Natural killer cell treated with Interleukin-12 subunit alpha and Interleukin-12 subunit beta and Interleukin-15 and Interleukin-18, amount 100 ng/mL, for 72 hours (primary cell): ENCODE data around the gene TMEM178B. TPM values are rescaled to one million over a fixed set of nuclear protein-coding genes. Genes with fewer than 3 reads are reported as not detected.
A peak's percentile ranks its signal among the peaks of the same experiment; 100 is the strongest.

Experiments used
- ATAC-seq, 2 donors: fragments of 150-1000 bp; cut with Tn5 transposase in 1 of 2; sonication (Bioruptor Pico), chemical (Tn5 transposase) in 1 of 2; 2 replicates each; pipeline ENCODE4 v1.10.0; 2021
- DNase-seq: peaks from one replicate; pipeline ENCODE4 v3.0.0; 2022; ENCODE audit warnings: low spot score
- H3K27ac Mint-ChIP-seq, 2 donors: 1 replicate in 1 of 2; 2 replicates in 1 of 2; pipeline ENCODE4 v1.8.0; 2022; ENCODE audit warnings: mixed read lengths in 2 of 2, mild to moderate bottlenecking in 1 of 2, moderate library complexity in 1 of 2
- H3K27me3 Mint-ChIP-seq, 2 donors: 1 replicate in 1 of 2; 2 replicates in 1 of 2; pipeline ENCODE4 v1.8.0; 2022; ENCODE audit warnings: mixed read lengths in 2 of 2
- H3K36me3 Mint-ChIP-seq: one replicate; pipeline ENCODE4 v1.8.0; 2022; ENCODE audit warnings: mixed read lengths
- H3K4me1 Mint-ChIP-seq, 2 donors: 1 replicate in 1 of 2; 2 replicates in 1 of 2; pipeline ENCODE4 v1.8.0; 2022; ENCODE audit warnings: low read depth in 2 of 2, mixed read lengths in 2 of 2, mild to moderate bottlenecking in 1 of 2
- H3K4me3 Mint-ChIP-seq: one replicate; pipeline ENCODE4 v1.8.0; 2022; ENCODE audit warnings: mixed read lengths
- H3K9me3 Mint-ChIP-seq: 2 replicates; pipeline ENCODE4 v1.8.0; 2022; ENCODE audit warnings: mixed read lengths
- total RNA-seq, 2 donors: library from RNA; stranded (reverse); gene quantifications; one replicate each; pipeline ENCODE4 v1.2.3, GENCODE V29; 2022

Gene TMEM178B
- total RNA-seq, 2 donors from 2014 or later, result 8.2 to 9.0 TPM

DNA sequence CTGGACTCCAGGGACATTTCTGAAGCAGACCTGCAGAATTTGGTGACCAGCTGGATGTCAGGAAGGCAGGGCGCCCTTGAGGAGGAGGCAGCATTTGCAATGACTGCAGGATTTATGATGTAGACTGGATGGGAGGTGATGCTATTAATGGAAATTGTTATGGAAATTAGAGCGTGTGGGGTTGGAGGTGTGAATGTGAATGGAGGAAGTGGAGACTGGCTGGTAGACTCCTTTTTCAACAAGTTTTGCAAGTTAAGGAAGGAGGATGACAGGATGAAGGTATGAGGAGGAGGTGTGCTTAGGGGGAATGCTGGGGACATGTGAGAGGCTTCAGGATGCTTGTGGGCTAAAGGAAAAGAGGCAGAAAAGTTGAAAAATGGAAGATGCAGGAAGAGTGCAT lies 137.0 kb downstream of the TMEM178B start:
- no peaks in the 10 kb centered on the region for H3K4me1 Mint-ChIP-seq
- no peaks in the 10 kb centered on the region for H3K9me3 Mint-ChIP-seq
- no peak overlapping the region for H3K27ac Mint-ChIP-seq
- ATAC-seq (no peak), DNase-seq (no peak)
- H3K36me3 Mint-ChIP-seq, result no peaks in the 10 kb centered on the region
- H3K4me3 Mint-ChIP-seq, result no peak overlapping the region
- H3K27me3 Mint-ChIP-seq, result peaks cover 22 to 31% of the 10 kb centered on the region in 2 donors

DNA sequence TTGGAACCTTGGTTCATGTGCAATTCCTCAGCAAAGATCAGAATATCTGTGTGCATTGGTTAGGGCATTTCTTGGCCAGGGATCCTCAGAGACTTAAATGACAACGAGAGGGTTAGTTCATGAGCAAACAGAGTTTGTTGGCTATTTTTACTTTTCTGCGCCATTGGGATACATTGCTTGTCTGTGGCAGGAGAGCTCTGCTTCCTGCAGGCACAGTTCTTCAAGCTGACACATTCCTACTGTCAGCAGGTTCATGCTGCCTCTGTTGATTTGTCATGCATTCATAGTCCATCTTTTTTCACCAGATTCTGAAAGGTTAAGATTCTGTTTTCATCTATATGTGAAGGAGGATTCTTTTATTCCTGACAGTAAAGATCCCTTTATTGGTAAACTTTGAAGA lies 139.4 kb downstream of the TMEM178B start:
- Mint-ChIP-seq H3K36me3 (no peaks in the 10 kb centered on the region), H3K27ac (no peak overlapping the region)

DNA sequence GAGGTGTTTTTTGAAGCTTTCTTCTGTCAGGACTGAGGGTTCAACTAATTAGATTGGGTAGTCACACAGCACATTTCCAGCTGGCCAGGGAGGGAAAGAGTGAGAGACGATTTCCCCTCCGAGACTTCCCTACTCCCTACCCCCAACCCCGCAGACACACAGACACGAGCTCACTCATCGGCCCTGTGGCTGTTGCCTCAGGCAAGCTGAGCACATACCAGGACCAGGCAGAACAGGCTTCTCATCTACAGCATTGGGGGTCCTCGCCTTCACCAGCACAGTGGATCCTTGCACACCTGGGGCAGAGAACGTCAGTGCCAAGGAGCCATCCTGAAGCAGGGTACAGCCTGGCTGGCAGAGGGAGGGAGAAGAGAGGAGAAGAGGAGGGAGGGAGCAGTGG lies 144.1 kb downstream of the TMEM178B start:
- ATAC-seq (no peak), DNase-seq (no peak)
- Mint-ChIP-seq H3K9me3 (no peaks in the 10 kb centered on the region), H3K27me3 (peaks cover 29 to 36% of the 10 kb centered on the region in 2 donors), H3K27ac (no peak overlapping the region), H3K4me3 (no peak overlapping the region), H3K4me1 (peaks cover 0 to 4% of the 10 kb centered on the region in 2 donors), H3K36me3 (no peaks in the 10 kb centered on the region)

More for the DNA sequence above, 139.4 kb downstream of the TMEM178B start:
- no peak for DNase-seq
- no peak for ATAC-seq
- Mint-ChIP-seq H3K9me3 (no peaks in the 10 kb centered on the region), H3K27me3 (peaks cover 23 to 29% of the 10 kb centered on the region in 2 donors), H3K4me1 (no peaks in the 10 kb centered on the region), H3K4me3 (no peak overlapping the region)

DNA sequence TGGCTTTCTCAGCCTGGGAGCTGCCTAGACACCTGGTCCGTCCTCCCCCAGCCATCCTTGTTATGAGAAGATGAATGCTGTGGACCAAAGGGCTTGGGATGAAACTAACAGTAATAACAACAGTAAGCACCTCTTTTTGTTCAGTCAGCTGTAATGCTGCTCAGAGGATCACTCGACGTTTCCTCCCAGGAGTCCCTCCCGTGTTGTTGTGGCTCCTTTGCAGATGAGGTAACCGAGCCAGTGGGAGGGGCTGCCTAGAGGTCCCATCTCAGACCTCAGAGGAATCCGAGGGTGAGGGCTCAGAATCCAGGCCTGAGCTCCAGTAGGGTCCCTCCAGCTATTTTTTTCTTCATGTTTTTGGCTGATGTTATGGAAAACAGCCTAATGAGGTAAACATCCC lies 145.1 kb downstream of the TMEM178B start:
- DNase-seq (no peak), ATAC-seq (no peak)
- Mint-ChIP-seq H3K27me3 (peaks cover 29 to 40% of the 10 kb centered on the region in 2 donors), H3K4me3 (no peak overlapping the region), H3K36me3 (no peaks in the 10 kb centered on the region), H3K9me3 (no peaks in the 10 kb centered on the region), H3K4me1 (peaks cover 0 to 4% of the 10 kb centered on the region in 2 donors), H3K27ac (no peak overlapping the region)

GRCh38 chr7:141220263-141220880 lies 146.5 kb downstream of the TMEM178B start:
- no peak overlapping the region for H3K27ac Mint-ChIP-seq
- H3K4me1 Mint-ChIP-seq, result peaks cover 0 to 4% of the 10 kb centered on the region in 2 donors
- H3K36me3 Mint-ChIP-seq, result no peaks in the 10 kb centered on the region
- no peak overlapping the region for H3K4me3 Mint-ChIP-seq
- H3K27me3 Mint-ChIP-seq, result peaks cover 26 to 36% of the 10 kb centered on the region in 2 donors
- H3K9me3 Mint-ChIP-seq, result no peaks in the 10 kb centered on the region
- ATAC-seq (no peak), DNase-seq (no peak)

GRCh38 chr7:141221007-141221612 lies 147.2 kb downstream of the TMEM178B start:
- H3K4me1 Mint-ChIP-seq, result peaks cover 0 to 4% of the 10 kb centered on the region in 2 donors
- peaks cover 25 to 38% of the 10 kb centered on the region in 2 donors for H3K27me3 Mint-ChIP-seq
- H3K4me3 Mint-ChIP-seq, result no peak overlapping the region
- H3K27ac Mint-ChIP-seq, result peak overlapping the region in 1 of 2 donors; percentile 11
- H3K9me3 Mint-ChIP-seq, result no peaks in the 10 kb centered on the region
- DNase-seq, result no peak
- no peaks in the 10 kb centered on the region for H3K36me3 Mint-ChIP-seq
- ATAC-seq, result no peak

DNA sequence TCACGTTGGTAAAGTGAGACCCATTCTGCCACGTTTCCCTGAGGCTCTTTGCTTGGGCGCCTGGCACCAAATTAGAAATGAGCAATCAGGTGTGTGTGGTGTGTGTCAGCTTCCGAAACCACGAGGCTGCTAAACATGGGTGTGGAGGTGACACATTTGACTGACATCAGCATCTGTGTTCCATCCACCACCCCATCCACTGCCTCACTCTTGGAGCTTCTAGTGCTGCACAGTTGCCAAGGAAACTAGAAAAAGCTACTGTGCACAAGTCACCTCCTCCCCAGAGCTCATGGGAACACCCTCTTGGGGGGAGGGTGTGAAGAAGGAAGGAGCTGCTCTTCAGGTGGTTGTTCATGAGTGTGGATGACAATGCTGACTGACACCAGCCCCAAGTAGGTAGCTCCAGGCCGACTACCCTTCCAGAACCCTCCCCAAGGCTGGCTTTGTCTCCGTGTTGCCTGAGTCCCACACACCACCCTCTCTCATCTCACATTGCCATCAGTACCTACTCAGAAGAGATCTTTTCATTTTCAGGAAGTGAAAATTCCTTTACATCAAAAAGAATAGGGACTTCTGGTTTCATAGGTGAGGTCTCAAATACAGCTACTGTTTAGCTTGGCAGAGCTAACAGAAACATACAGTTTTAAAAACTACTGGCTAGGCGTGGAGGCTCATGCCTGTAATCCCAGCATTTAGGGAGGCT lies 152.2 kb downstream of the TMEM178B start:
- no peaks in the 10 kb centered on the region for H3K9me3 Mint-ChIP-seq
- peaks cover 0 to 2% of the 10 kb centered on the region in 2 donors for H3K4me1 Mint-ChIP-seq
- no peak overlapping the region for H3K4me3 Mint-ChIP-seq
- no peak for DNase-seq
- H3K27ac Mint-ChIP-seq, result no peak overlapping the region
- no peaks in the 10 kb centered on the region for H3K36me3 Mint-ChIP-seq
- no peak for ATAC-seq
- H3K27me3 Mint-ChIP-seq, result peaks cover 13 to 37% of the 10 kb centered on the region in 2 donors

GRCh38 chr7:141227454-141227853 lies 153.6 kb downstream of the TMEM178B start:
- Mint-ChIP-seq H3K27me3 (peaks cover 5 to 26% of the 10 kb centered on the region in 2 donors), H3K4me1 (no peaks in the 10 kb centered on the region), H3K9me3 (no peaks in the 10 kb centered on the region), H3K27ac (no peak overlapping the region), H3K36me3 (no peaks in the 10 kb centered on the region), H3K4me3 (no peak overlapping the region)
- ATAC-seq (no peak), DNase-seq (no peak)

DNA sequence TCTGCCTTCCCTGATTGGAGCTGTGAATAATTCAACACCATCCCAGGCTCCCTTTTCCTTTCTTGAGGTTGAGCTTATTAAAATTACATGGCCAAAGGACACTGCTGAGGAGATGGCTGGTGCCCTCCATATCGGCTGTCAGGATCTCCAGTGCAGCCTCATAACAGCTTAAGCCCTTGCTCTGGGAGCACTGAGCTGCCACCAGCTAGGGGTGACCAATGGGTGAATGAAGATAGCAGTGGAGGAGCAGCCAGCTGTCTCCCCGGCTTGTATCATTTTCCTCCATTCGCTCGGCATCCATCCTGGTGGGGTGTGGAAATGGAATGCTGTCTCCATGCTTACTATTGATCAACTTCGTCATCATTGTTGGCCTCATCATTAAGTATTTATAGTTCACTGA lies 154.6 kb downstream of the TMEM178B start:
- Mint-ChIP-seq H3K4me3 (no peak overlapping the region), H3K36me3 (no peaks in the 10 kb centered on the region), H3K27ac (no peak overlapping the region), H3K9me3 (no peaks in the 10 kb centered on the region), H3K27me3 (peaks cover 6 to 26% of the 10 kb centered on the region in 2 donors), H3K4me1 (no peaks in the 10 kb centered on the region)
- ATAC-seq (no peak), DNase-seq (no peak)

GRCh38 chr7:141231018-141231792 lies 157.3 kb downstream of the TMEM178B start:
- Mint-ChIP-seq H3K4me3 (no peak overlapping the region), H3K27me3 (peaks cover 16 to 28% of the 10 kb centered on the region in 2 donors), H3K9me3 (no peaks in the 10 kb centered on the region), H3K36me3 (no peaks in the 10 kb centered on the region), H3K4me1 (no peaks in the 10 kb centered on the region), H3K27ac (no peak overlapping the region)
- no peak for ATAC-seq
- no peak for DNase-seq

DNA sequence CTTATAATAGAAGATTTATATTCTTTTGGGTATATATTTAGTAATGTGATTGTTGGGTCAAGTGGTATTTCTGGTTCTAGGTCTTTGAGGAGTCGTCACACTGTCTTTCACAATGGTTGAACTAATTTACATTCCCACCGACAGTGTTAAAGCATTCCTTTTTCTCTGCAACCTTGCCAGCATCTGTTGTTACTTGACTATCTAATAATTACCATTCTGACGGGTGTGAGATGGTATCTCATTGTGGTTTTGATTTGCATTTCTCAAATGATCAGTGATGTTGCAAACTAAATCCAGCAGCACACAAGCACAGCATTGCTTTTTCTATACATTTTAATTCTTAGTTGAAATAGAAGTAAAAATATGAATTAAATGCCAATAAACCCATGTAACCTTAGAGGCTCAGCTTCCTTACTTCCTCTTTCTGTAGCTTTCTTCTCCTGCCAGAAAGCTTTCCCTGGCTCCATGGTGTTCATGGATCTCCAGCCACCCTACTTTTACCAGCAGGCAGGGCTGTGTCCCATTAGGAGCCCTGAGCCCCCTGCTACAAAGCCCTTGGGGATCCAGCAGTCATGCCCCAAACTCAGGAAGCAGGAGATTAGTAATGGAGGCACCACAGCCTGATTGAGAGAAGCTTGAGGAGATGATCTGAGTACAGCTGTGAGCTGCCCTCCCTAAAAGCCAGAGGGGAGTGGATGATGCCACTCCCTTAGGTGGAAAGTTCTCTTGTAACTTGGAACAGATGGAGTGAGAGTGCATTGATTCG lies 158.6 kb downstream of the TMEM178B start:
- no peak overlapping the region for H3K27ac Mint-ChIP-seq
- ATAC-seq (no peak), DNase-seq (no peak)
- H3K4me1 Mint-ChIP-seq, result no peaks in the 10 kb centered on the region
- no peak overlapping the region for H3K4me3 Mint-ChIP-seq
- no peaks in the 10 kb centered on the region for H3K9me3 Mint-ChIP-seq
- H3K36me3 Mint-ChIP-seq, result no peaks in the 10 kb centered on the region
- peaks cover 16 to 34% of the 10 kb centered on the region in 2 donors for H3K27me3 Mint-ChIP-seq

GRCh38 chr7:141234335-141235105 lies 160.7 kb downstream of the TMEM178B start:
- Mint-ChIP-seq H3K27me3 (peaks cover 19 to 24% of the 10 kb centered on the region in 2 donors), H3K36me3 (no peaks in the 10 kb centered on the region), H3K9me3 (no peaks in the 10 kb centered on the region), H3K27ac (no peak overlapping the region), H3K4me3 (no peak overlapping the region), H3K4me1 (no peaks in the 10 kb centered on the region)
- DNase-seq (no peak), ATAC-seq (no peak)
